22Rv1 (cell line): ENCODE measurements around the gene CCDC106.

Experiments used
- CTCF ChIP-seq: fragments of 450-650 bp; IDR thresholded peaks from 2 replicates; pipeline ENCODE4 v1.5.1; 2017; ENCODE audit warnings: mild to moderate bottlenecking
- ZFX ChIP-seq: fragments of 450-650 bp; IDR thresholded peaks from 2 replicates; pipeline ENCODE4 v1.6.1; 2017; ENCODE audit warnings: antibody characterized with exemption, borderline replicate concordance

GRCh38 chr19:55694656-55695491 lies 46.9 kb downstream of the CCDC106 start:
- no peak for TF ChIP-seq CTCF
- TF ChIP-seq ZFX = no peak
